HFF-Myc (cell line): ENCODE data around the gene NMS.

Source experiments
- DNase-seq: peaks from one replicate; pipeline ENCODE4 v3.0.0-alpha.2; 2011; ENCODE audit warnings: low read depth; ENCODE audit errors: extremely low read depth
- H3K4me3 ChIP-seq: replicated peaks from 2 replicates; pipeline ENCODE4 v1.5.1; 2011; ENCODE audit warnings: low read depth, mild to moderate bottlenecking, control low read depth, low read length
- CTCF ChIP-seq: IDR thresholded peaks from 2 replicates; pipeline ENCODE4 v1.5.1; 2012; ENCODE audit warnings: mild to moderate bottlenecking, low read depth, low read length, control low read depth; ENCODE audit errors: missing control alignments

Gene NMS

GRCh38 chr2:100483895-100484294 is 13.6 kb downstream of the NMS start:
- H3K4me3 ChIP-seq = no peak overlapping the region
- no peak for DNase-seq
- TF ChIP-seq CTCF = no peak

GRCh38 chr2:100484390-100484789 is 14.1 kb downstream of the NMS start:
- no peak overlapping the region for H3K4me3 ChIP-seq
- no peak for TF ChIP-seq CTCF
- no peak for DNase-seq

- H3K4me3 ChIP-seq = no peak overlapping the region
- TF ChIP-seq CTCF = no peak
- no peak for DNase-seq
These were observed 15.1 kb downstream of the NMS start for GRCh38 chr2:100485396-100485795.

- H3K4me3 ChIP-seq = no peak overlapping the region
- DNase-seq = no peak
- no peak for TF ChIP-seq CTCF
These were observed 24.4 kb downstream of the NMS start for GRCh38 chr2:100494712-100495111.

- H3K4me3 ChIP-seq = no peak overlapping the region
- no peak for TF ChIP-seq CTCF
- no peak for DNase-seq
These were observed 32.5 kb downstream of the NMS start for GRCh38 chr2:100502782-100503181.

GRCh38 chr2:100504542-100504941 is 34.3 kb downstream of the NMS start:
- TF ChIP-seq CTCF = no peak
- no peak overlapping the region for H3K4me3 ChIP-seq

GRCh38 chr2:100509066-100509465 is 38.8 kb downstream of the NMS start:
- no peak for DNase-seq
- no peak for TF ChIP-seq CTCF

More at GRCh38 chr2:100504542-100504941, 34.3 kb downstream of the NMS start:
- DNase-seq = no peak

More at GRCh38 chr2:100509066-100509465, 38.8 kb downstream of the NMS start:
- no peak overlapping the region for H3K4me3 ChIP-seq
